H1 (cell line): ENCODE results near the gene CAPZB. TPM values are rescaled to one million over a fixed set of nuclear protein-coding genes. Genes with fewer than 3 reads are reported as not detected.

Source experiments
- PHF8 ChIP-seq: fragments of 200-600 bp; sonication (generic); conservative IDR thresholded peaks from 2 replicates; pipeline ENCODE4 v1.7.1; 2012; ENCODE audit warnings: low read depth, mild to moderate bottlenecking, inconsistent platforms, low read length, moderate library complexity
- POLR2A ChIP-seq, 2 experiments: IDR thresholded peaks; 1 replicate in 1 of 2; 2 replicates in 1 of 2; pipeline ENCODE4 v1.6.1; 2011; ENCODE audit warnings: low read depth in 2 of 2, low read length in 2 of 2, mild to moderate bottlenecking in 2 of 2; ENCODE audit errors: control extremely low read depth in 1 of 2
- SAP30 ChIP-seq: fragments of 300-600 bp; sonication (generic); IDR thresholded peaks from 2 replicates; pipeline ENCODE4 v1.7.1; 2012; ENCODE audit warnings: low read length, moderate library complexity, mild to moderate bottlenecking, inconsistent platforms; ENCODE audit not compliant: insufficient read depth, insufficient replicate concordance
- SP1 ChIP-seq: IDR thresholded peaks from 2 replicates; pipeline ENCODE4 v1.6.1; 2011; ENCODE audit warnings: low read depth, low read length
- TEAD4 ChIP-seq: IDR thresholded peaks from 2 replicates; pipeline ENCODE4 v1.6.1; 2012; ENCODE audit warnings: low read depth, low read length, inconsistent platforms, mixed read lengths
- polyA plus RNA-seq, 7 experiments: library from polyadenylated mRNA; depleted of rRNA in 3 of 7; stranded (reverse) in 5 of 7; unstranded in 2 of 7; fragments of >200 nt in 5 of 7; fragments of 200-250 nt in 2 of 7; gene quantifications; 1 replicate in 5 of 7; 2 replicates in 1 of 7; 4 replicates in 1 of 7; pipeline versions ENCODE4 v1.2.1 to v1.2.3, GENCODE V29; 2011 to 2013; ENCODE audit warnings: missing spikeins in 2 of 7, mixed read lengths in 2 of 7
- total RNA-seq: library from RNA; stranded (reverse); fragmentation: NEBNext Ultra II Directional; extraction: Animal tissue kit (Norgen Biotek cat#: 25700); gene quantifications from 2 replicates; pipeline ENCODE4 v1.2.1, GENCODE V29; 2021
- TF ChIP-seq, protein P1 (sequence below): IDR thresholded peaks from 2 replicates; pipeline ENCODE4 v1.6.1; 2012; ENCODE audit warnings: low read length, inconsistent platforms

CAPZB gene
- total and polyA plus RNA-seq, 2 of the 8 experiments (the other 6 are each of a cell fraction or from before 2014, with no cell fraction given) = 162 to 371 TPM

DNA sequence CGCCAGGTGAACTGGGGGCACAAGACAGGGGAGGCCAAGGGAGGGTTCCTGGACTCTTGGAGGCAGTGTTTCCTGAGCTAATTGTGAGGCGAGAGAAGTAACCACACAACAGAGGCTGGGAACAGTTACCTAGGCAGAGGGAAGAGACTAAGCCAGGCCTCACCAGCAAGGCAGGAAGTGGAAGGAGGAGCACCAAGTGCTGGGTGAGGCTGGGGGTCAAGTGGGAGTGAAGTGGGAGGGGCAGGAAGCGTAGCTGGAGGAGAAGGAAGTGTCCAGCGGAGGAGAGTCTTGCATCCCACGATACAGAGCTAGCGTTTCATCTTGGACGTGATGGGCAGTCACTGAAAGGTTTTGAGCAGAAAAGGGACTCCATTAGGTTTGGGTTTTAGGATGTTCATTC is 48.3 kb upstream of the CAPZB start (continued):
- TF ChIP-seq SAP30 = no peak
- no peak for TF ChIP-seq SP1
- TF ChIP-seq POLR2A (IDR thresholded peaks at IDR 0.05; ENCODE audit: control extremely low read depth in 1 of 2, low read depth in 2 of 2, low read length in 2 of 2) = no peak
- TF ChIP-seq TEAD4 = no peak
- TF ChIP-seq PHF8 = no peak
- TF ChIP-seq, protein P1, sequence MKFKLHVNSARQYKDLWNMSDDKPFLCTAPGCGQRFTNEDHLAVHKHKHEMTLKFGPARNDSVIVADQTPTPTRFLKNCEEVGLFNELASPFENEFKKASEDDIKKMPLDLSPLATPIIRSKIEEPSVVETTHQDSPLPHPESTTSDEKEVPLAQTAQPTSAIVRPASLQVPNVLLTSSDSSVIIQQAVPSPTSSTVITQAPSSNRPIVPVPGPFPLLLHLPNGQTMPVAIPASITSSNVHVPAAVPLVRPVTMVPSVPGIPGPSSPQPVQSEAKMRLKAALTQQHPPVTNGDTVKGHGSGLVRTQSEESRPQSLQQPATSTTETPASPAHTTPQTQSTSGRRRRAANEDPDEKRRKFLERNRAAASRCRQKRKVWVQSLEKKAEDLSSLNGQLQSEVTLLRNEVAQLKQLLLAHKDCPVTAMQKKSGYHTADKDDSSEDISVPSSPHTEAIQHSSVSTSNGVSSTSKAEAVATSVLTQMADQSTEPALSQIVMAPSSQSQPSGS = no peak
